Measurements from ENCODE around the gene MDFIC2. TPM values are rescaled to one million over a fixed set of nuclear protein-coding genes. Genes with fewer than 3 reads are reported as not detected.

Gene MDFIC2
- total and polyA plus RNA-seq, 2 experiments from 2014 or later = not detected

DNA sequence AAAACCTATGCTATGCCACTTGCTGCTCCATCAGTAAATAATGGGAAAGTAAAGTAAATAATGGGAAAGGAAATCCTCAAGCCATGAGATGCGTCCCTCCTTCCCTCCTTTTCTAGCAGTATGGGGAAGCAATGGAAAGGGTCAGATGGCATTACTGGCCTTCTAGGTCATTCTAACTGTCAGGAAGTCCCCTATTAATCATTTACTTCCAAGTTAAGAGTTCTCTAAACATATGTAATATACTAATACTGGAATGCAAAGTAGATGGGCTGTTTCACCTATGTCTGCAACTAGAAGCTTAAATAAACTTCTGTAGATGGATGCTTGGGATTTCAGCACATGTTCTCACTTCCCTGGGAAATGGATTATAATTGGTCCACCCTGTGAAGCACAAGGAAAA is 55.9 kb downstream of the MDFIC2 start (continued):
- TF ChIP-seq REST (IDR thresholded peaks at IDR 0.05; ENCODE audit: unreplicated experiment) = no peak
- TF ChIP-seq NANOG (IDR thresholded peaks at IDR 0.05; ENCODE audit: borderline replicate concordance) = no peak
- TF ChIP-seq, protein P1, sequence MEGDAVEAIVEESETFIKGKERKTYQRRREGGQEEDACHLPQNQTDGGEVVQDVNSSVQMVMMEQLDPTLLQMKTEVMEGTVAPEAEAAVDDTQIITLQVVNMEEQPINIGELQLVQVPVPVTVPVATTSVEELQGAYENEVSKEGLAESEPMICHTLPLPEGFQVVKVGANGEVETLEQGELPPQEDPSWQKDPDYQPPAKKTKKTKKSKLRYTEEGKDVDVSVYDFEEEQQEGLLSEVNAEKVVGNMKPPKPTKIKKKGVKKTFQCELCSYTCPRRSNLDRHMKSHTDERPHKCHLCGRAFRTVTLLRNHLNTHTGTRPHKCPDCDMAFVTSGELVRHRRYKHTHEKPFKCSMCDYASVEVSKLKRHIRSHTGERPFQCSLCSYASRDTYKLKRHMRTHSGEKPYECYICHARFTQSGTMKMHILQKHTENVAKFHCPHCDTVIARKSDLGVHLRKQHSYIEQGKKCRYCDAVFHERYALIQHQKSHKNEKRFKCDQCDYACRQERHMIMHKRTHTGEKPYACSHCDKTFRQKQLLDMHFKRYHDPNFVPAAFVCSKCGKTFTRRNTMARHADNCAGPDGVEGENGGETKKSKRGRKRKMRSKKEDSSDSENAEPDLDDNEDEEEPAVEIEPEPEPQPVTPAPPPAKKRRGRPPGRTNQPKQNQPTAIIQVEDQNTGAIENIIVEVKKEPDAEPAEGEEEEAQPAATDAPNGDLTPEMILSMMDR (conservative IDR thresholded peaks at IDR 0.05; ENCODE audit: low read depth in 2 of 2) = no peak
- no peak for TF ChIP-seq ZNF114 (CRISPR knock-in tag; IDR thresholded peaks at IDR 0.05)
- no peak for TF ChIP-seq JUNB (IDR thresholded peaks at IDR 0.05; ENCODE audit: unreplicated experiment)
- no peak for TF ChIP-seq EZH2phosphoT487 (IDR thresholded peaks at IDR 0.05; ENCODE audit: unreplicated experiment)
- no peak for TF ChIP-seq ETS1 (IDR thresholded peaks at IDR 0.05)
- TF ChIP-seq ZNF331 (CRISPR knock-in tag; IDR thresholded peaks at IDR 0.05; ENCODE audit: low read depth) = no peak
- TF ChIP-seq POLR2AphosphoS5 (IDR thresholded peaks at IDR 0.05; ENCODE audit: low read depth) = no peak
- no peak for TF ChIP-seq EZH2 (IDR thresholded peaks at IDR 0.05; ENCODE audit: low read depth, unreplicated experiment)

- H3K9me3 Mint-ChIP-seq = no peaks in the 10 kb centered on the region
- Histone ChIP-seq H3K4me2 (no peak overlapping the region), H3K27ac (ENCODE audit: low read depth) (no peak overlapping the region), H3K9me2 (ENCODE audit: insufficient read depth) (peaks cover 6% of the 10 kb centered on the region; the same call in 1 of the 2 replicates), H3F3A (replicated peaks; ENCODE audit: low read depth) (no peaks in the 10 kb centered on the region), H2AFZ (no peak overlapping the region), H3K27me3 (ENCODE audit: insufficient read depth) (no peaks in the 10 kb centered on the region), H3K79me2 (replicated peaks; ENCODE audit: insufficient read depth) (no peaks in the 10 kb centered on the region), H3K36me3 (ENCODE audit: insufficient read depth) (no peaks in the 10 kb centered on the region), H3K4me1 (ENCODE audit: insufficient read depth) (peaks cover 8% of the 10 kb centered on the region; the same call in 1 of the 2 replicates), H3K4me3 (no peak overlapping the region), H4K20me1 (replicated peaks; ENCODE audit: insufficient read depth) (no peaks in the 10 kb centered on the region)
- no peak for DNase-seq (ENCODE audit: low spot score)
- no peaks in the 10 kb centered on the region for H3K27me3 Mint-ChIP-seq (ENCODE audit: insufficient read depth, low read depth, poor library complexity)
- no peak overlapping the region for H3K4me3 Mint-ChIP-seq
- H3K4me1 Mint-ChIP-seq = peaks cover 13% of the 10 kb centered on the region
- H3K27ac Mint-ChIP-seq = no peak overlapping the region
- no peaks in the 10 kb centered on the region for H3K36me3 Mint-ChIP-seq (ENCODE audit: low read depth)
- no peak for ATAC-seq
- TF ChIP-seq EZH2phosphoT487 (IDR thresholded peaks at IDR 0.05; ENCODE audit: unreplicated experiment) = no peak
- TF ChIP-seq STAT1 (IDR thresholded peaks at IDR 0.05; ENCODE audit: unreplicated experiment) = no peak
Measured at GRCh38 chr3:70250492-70250891, 61.9 kb downstream of the MDFIC2 start.
